K562 (cell line): Measurements from ENCODE around the gene CT45A9.
"Not testable (repeated sequence)": the region's sequence is repeated elsewhere in the genome, so short reads cannot be mapped to it uniquely, and the experiment has no call there.

ENCODE experiments used
- CTCF ChIP-seq, 3 experiments: IDR thresholded peaks in 2 of 3; conservative IDR thresholded peaks in 1 of 3; 2 replicates each; pipeline ENCODE4 v1.5.1; 2011 to 2012; ENCODE audit warnings: low read length in 3 of 3, mild to moderate bottlenecking in 3 of 3, control low read depth in 2 of 3, improper control_type of control experiment in 1 of 3, inconsistent platforms in 1 of 3, low read depth in 1 of 3, mixed read lengths in 1 of 3, moderate library complexity in 1 of 3; ENCODE audit not compliant: insufficient read depth in 2 of 3
- EZH2 ChIP-seq: IDR thresholded peaks from 2 replicates; pipeline ENCODE4 v1.6.1; 2012; ENCODE audit warnings: low read depth, mild to moderate bottlenecking, inconsistent platforms, low read length, borderline replicate concordance
- HES1 ChIP-seq: fragments of 450-650 bp; IDR thresholded peaks from 2 replicates; pipeline ENCODE4 v1.6.1; 2016; ENCODE audit warnings: low read depth, mild to moderate bottlenecking, moderate library complexity
- HNRNPUL1 ChIP-seq: fragments of 200-400 bp; formaldehyde crosslinking; IDR thresholded peaks from 2 replicates; pipeline ENCODE4 v1.6.1; 2017; ENCODE audit warnings: low read length
- NRF1 ChIP-seq, 2 experiments: fragments of 450-650 bp; IDR thresholded peaks in 1 of 2; conservative IDR thresholded peaks in 1 of 2; 2 replicates each; pipeline ENCODE4 v1.6.1; 2014; ENCODE audit warnings: mild to moderate bottlenecking in 2 of 2
- POLR2A ChIP-seq: fragments of 450-650 bp; conservative IDR thresholded peaks from 2 replicates; pipeline ENCODE4 v1.6.1; 2016
- RB1 ChIP-seq: fragments of 450-650 bp; IDR thresholded peaks from 2 replicates; pipeline ENCODE4 v1.6.1; 2017; ENCODE audit warnings: low read depth, mild to moderate bottlenecking
- RFX5 ChIP-seq: IDR thresholded peaks from 2 replicates; pipeline ENCODE4 v1.6.1; 2011; ENCODE audit warnings: low read depth, mild to moderate bottlenecking, improper control_type of control experiment, low read length
- SREBF1 ChIP-seq: fragments of 150-350 bp; IDR thresholded peaks from 2 replicates; pipeline ENCODE4 v1.6.1; 2014; ENCODE audit warnings: antibody characterized with exemption, low read depth, low read length, borderline replicate concordance
- ZNF431 ChIP-seq: sonication (generic); formaldehyde crosslinking; IDR thresholded peaks from 2 replicates; pipeline ENCODE4 v1.8.0; 2022; ENCODE audit warnings: mild to moderate bottlenecking, missing genetic modification reagents
- TF ChIP-seq, protein P1 (sequence below): conservative IDR thresholded peaks from 2 replicates; pipeline ENCODE4 v1.6.1; 2011; ENCODE audit warnings: low read depth, mild to moderate bottlenecking, low read length; ENCODE audit not compliant: control insufficient read depth

GRCh38 chrX:135871712-135872111, at the start of gene CT45A9:
- TF ChIP-seq SREBF1; POLR2A; RB1; EZH2; CTCF (IDR thresholded peaks at IDR 0.05 in 2 of 3, conservative IDR thresholded peaks at IDR 0.05 in 1 of 3; ENCODE audit: insufficient read depth in 2 of 3, low read depth in 1 of 3, low read length in 3 of 3); ZNF431 (CRISPR knock-in tag); HES1; RFX5; NRF1 (conservative IDR thresholded peaks at IDR 0.05 in 1 of 2, IDR thresholded peaks at IDR 0.05 in 1 of 2); HNRNPUL1: not testable (repeated sequence)
- TF ChIP-seq, protein P1, sequence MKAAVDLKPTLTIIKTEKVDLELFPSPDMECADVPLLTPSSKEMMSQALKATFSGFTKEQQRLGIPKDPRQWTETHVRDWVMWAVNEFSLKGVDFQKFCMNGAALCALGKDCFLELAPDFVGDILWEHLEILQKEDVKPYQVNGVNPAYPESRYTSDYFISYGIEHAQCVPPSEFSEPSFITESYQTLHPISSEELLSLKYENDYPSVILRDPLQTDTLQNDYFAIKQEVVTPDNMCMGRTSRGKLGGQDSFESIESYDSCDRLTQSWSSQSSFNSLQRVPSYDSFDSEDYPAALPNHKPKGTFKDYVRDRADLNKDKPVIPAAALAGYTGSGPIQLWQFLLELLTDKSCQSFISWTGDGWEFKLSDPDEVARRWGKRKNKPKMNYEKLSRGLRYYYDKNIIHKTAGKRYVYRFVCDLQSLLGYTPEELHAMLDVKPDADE = not testable (repeated sequence)
